ENCODE data around the gene MPG.

DNA sequence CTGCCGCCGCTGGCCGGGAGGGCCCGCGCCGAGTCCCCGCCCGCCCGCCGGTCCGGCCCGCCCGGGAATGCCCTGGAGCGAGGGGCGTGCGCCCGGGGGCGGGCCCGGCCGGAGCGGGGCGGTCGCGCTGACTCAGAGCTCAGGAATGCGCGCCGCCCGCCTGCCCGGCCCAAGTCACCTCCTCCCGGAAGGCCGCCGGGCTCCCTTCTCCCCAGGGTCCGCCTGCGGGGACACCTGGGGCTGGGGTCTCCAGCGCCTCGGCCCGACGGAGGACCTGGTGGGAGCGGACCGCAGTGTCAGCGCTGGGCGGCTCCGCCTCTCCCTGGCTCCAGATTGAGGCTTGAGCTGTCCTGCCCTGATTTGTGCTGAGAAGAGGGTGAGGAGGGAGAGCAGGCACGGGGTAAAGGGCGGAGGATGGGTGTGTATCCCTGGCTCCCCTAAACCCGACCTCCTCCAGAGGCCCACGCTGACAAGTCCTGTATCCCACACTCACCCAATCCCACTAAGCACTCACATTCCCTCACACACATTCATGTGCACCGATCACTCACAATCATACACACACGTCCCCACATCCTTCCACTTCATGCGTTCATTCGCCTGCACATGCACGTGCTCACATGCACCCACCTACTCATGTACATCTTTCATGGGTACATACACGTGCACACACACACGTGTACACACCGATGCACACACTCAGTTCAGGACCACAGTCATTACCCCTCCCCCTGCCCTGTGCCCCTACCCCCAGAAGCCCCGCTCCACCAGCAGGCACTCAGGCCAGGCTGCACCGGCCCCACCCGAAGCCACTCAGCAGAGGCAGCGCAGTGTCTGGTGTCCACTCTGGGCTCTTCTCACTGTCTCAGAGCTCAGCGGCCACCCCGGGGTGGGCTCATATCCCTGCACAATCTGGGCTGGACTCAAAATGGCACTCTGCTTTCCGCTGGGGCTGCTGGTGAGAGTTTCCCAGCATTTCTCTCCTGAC, 5.2 kb upstream of the MPG start, which contains the start of gene RHBDF1:
- TF ChIP-seq, protein P1, sequence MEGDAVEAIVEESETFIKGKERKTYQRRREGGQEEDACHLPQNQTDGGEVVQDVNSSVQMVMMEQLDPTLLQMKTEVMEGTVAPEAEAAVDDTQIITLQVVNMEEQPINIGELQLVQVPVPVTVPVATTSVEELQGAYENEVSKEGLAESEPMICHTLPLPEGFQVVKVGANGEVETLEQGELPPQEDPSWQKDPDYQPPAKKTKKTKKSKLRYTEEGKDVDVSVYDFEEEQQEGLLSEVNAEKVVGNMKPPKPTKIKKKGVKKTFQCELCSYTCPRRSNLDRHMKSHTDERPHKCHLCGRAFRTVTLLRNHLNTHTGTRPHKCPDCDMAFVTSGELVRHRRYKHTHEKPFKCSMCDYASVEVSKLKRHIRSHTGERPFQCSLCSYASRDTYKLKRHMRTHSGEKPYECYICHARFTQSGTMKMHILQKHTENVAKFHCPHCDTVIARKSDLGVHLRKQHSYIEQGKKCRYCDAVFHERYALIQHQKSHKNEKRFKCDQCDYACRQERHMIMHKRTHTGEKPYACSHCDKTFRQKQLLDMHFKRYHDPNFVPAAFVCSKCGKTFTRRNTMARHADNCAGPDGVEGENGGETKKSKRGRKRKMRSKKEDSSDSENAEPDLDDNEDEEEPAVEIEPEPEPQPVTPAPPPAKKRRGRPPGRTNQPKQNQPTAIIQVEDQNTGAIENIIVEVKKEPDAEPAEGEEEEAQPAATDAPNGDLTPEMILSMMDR (IDR thresholded peaks at IDR 0.05; ENCODE audit: insufficient read depth, low read length, poor library complexity, severe bottlenecking): no peak
- TF ChIP-seq EZH2phosphoT487 (conservative IDR thresholded peaks at IDR 0.05; ENCODE audit: low read length): no peak
